ENCODE measurements around the gene SYNGR2. TPM values are rescaled to one million over a fixed set of nuclear protein-coding genes. Genes with fewer than 3 reads are reported as not detected.

Gene SYNGR2
- total RNA-seq, 2 donors from 2014 or later, result 61.7 to 100 TPM

- H3K4me1 ChIP-seq (ENCODE audit: control insufficient read depth in 1 of 2, low read depth in 2 of 2), result no peaks in the 10 kb centered on the region
- TF ChIP-seq CTCF (IDR thresholded peaks at IDR 0.05), result no peak
- H3K4me3 ChIP-seq, result no peak overlapping the region
- H3K27ac ChIP-seq, result no peak overlapping the region
- H3K27me3 ChIP-seq (replicated peaks; ENCODE audit: insufficient read depth), result no peaks in the 10 kb centered on the region
- DNase-seq (ENCODE audit: low spot score) (no peak), ATAC-seq (ENCODE audit: insufficient number of reproducible peaks, low FRiP score, low read depth) (no peak)
- no peaks in the 10 kb centered on the region for H3K36me3 ChIP-seq
- no peaks in the 10 kb centered on the region for H3K9me3 ChIP-seq
Observed at GRCh38 chr17:78206298-78206697, 37.9 kb downstream of the SYNGR2 start.

- no peak for ATAC-seq (ENCODE audit: insufficient number of reproducible peaks, low FRiP score, low read depth)
Observed at GRCh38 chr17:78208486-78208885, 40.1 kb downstream of the SYNGR2 start.

GRCh38 chr17:78210111-78210510 is 41.7 kb downstream of the SYNGR2 start:
- Histone ChIP-seq H3K36me3 (no peaks in the 10 kb centered on the region), H3K27ac (no peak overlapping the region), H3K27me3 (replicated peaks; ENCODE audit: insufficient read depth) (no peaks in the 10 kb centered on the region), H3K4me1 (ENCODE audit: control insufficient read depth in 1 of 2, low read depth in 2 of 2) (peaks cover 4 to 6% of the 10 kb centered on the region in 2 donors), H3K9me3 (no peaks in the 10 kb centered on the region), H3K4me3 (no peak overlapping the region)
- DNase-seq (ENCODE audit: low spot score) (no peak), ATAC-seq (ENCODE audit: insufficient number of reproducible peaks, low FRiP score, low read depth) (no peak)
- no peak for TF ChIP-seq CTCF (IDR thresholded peaks at IDR 0.05)

More at GRCh38 chr17:78208486-78208885, 40.1 kb downstream of the SYNGR2 start:
- no peak overlapping the region for H3K4me3 ChIP-seq
- no peaks in the 10 kb centered on the region for H3K9me3 ChIP-seq
- no peaks in the 10 kb centered on the region for H3K27me3 ChIP-seq (replicated peaks; ENCODE audit: insufficient read depth)
- no peaks in the 10 kb centered on the region for H3K4me1 ChIP-seq (ENCODE audit: control insufficient read depth in 1 of 2, low read depth in 2 of 2)
- TF ChIP-seq CTCF (IDR thresholded peaks at IDR 0.05), result no peak
- no peaks in the 10 kb centered on the region for H3K36me3 ChIP-seq
- DNase-seq (ENCODE audit: low spot score), result no peak
- H3K27ac ChIP-seq, result no peak overlapping the region

GRCh38 chr17:78211032-78211431 is 42.7 kb downstream of the SYNGR2 start:
- no peak overlapping the region for H3K4me3 ChIP-seq
- peaks cover 4 to 6% of the 10 kb centered on the region in 2 donors for H3K4me1 ChIP-seq (ENCODE audit: control insufficient read depth in 1 of 2, low read depth in 2 of 2)
- H3K27ac ChIP-seq, result no peak overlapping the region
- no peaks in the 10 kb centered on the region for H3K36me3 ChIP-seq
- no peak for DNase-seq (ENCODE audit: low spot score)
- no peaks in the 10 kb centered on the region for H3K9me3 ChIP-seq
- no peak for TF ChIP-seq CTCF (IDR thresholded peaks at IDR 0.05)
- no peak for ATAC-seq (ENCODE audit: insufficient number of reproducible peaks, low FRiP score, low read depth)
- H3K27me3 ChIP-seq (replicated peaks; ENCODE audit: insufficient read depth), result no peaks in the 10 kb centered on the region

GRCh38 chr17:78214016-78214705 is 45.8 kb downstream of the SYNGR2 start, which contains the start of gene BIRC5:
Gene BIRC5 (plus strand): TSS chr17:78214253. CDS start chr17:78214317, 64 bp downstream.
- H3K4me1 ChIP-seq (ENCODE audit: control insufficient read depth in 1 of 2, low read depth in 2 of 2), result peaks cover 4 to 6% of the 10 kb centered on the region in 2 donors
- no peaks in the 10 kb centered on the region for H3K9me3 ChIP-seq
- no peak for TF ChIP-seq CTCF (IDR thresholded peaks at IDR 0.05)
- no peaks in the 10 kb centered on the region for H3K36me3 ChIP-seq
- ATAC-seq (ENCODE audit: insufficient number of reproducible peaks, low FRiP score, low read depth) (peak; percentile 65), DNase-seq (ENCODE audit: low spot score) (peak; percentile 66)
- H3K27me3 ChIP-seq (replicated peaks; ENCODE audit: insufficient read depth), result no peaks in the 10 kb centered on the region
- H3K4me3 ChIP-seq, result peak within 1 kb of the TSS; percentile 66
- H3K27ac ChIP-seq, result no peak within 1 kb of the TSS

Measured in thoracic aorta (tissue), 2 donors.